ENCODE data around the gene AKAP13.
"Not testable (repeated sequence)": the region's sequence is repeated elsewhere in the genome, so short reads cannot be mapped to it uniquely, and the experiment has no call there.

AKAP13 gene, protein sequence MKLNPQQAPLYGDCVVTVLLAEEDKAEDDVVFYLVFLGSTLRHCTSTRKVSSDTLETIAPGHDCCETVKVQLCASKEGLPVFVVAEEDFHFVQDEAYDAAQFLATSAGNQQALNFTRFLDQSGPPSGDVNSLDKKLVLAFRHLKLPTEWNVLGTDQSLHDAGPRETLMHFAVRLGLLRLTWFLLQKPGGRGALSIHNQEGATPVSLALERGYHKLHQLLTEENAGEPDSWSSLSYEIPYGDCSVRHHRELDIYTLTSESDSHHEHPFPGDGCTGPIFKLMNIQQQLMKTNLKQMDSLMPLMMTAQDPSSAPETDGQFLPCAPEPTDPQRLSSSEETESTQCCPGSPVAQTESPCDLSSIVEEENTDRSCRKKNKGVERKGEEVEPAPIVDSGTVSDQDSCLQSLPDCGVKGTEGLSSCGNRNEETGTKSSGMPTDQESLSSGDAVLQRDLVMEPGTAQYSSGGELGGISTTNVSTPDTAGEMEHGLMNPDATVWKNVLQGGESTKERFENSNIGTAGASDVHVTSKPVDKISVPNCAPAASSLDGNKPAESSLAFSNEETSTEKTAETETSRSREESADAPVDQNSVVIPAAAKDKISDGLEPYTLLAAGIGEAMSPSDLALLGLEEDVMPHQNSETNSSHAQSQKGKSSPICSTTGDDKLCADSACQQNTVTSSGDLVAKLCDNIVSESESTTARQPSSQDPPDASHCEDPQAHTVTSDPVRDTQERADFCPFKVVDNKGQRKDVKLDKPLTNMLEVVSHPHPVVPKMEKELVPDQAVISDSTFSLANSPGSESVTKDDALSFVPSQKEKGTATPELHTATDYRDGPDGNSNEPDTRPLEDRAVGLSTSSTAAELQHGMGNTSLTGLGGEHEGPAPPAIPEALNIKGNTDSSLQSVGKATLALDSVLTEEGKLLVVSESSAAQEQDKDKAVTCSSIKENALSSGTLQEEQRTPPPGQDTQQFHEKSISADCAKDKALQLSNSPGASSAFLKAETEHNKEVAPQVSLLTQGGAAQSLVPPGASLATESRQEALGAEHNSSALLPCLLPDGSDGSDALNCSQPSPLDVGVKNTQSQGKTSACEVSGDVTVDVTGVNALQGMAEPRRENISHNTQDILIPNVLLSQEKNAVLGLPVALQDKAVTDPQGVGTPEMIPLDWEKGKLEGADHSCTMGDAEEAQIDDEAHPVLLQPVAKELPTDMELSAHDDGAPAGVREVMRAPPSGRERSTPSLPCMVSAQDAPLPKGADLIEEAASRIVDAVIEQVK (N-terminal part only)

GRCh38 chr15:85380217-85380811 lies at the start of gene AKAP13:
Gene AKAP13, plus strand, starts transcription at chr15:85380603. Its CDS starts 105,118 bp downstream, at chr15:85485721.
- peak; percentile 83 to 84 for DNase-seq

GRCh38 chr15:85330901-85331588 lies 49.4 kb upstream of the AKAP13 start:
- DNase-seq, result peak in 1 of 2 donors; percentile 7

GRCh38 chr15:85331655-85332285 lies 48.6 kb upstream of the AKAP13 start:
- DNase-seq, result no peak

DNA sequence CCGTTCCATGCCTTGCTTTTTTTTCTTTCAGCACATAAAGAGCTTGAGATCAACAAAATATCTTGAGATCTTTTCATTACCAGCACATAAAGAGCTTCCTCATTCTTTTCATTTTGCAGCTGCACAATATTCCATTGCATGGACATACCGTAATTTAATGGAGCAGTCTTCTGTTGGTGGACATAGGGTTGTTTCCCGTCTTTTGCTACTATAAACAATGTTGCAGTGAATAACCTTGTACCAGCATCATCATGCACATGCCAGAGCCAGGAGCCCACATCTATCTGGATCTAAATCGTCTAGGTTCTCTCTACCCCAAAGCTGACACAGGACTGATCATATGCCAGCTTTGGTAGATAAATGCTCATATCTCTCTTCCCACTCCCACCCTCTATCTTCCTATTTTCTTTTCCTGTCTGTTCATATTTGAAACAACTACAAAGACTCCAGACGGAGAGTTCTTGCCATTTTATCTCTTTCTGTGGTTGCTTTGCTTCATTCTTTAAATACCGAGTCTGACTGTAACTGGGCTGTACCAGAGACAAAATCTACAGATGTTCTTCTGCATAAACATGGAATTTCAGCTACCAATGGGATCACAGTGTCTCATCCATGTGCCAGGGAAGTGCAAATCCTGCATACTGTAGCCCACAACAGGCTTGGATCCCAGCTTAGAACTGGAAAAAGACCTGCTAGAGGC lies 47.1 kb upstream of the AKAP13 start:
- DNase-seq, result no peak

GRCh38 chr15:85334241-85334640 lies 46.2 kb upstream of the AKAP13 start:
- no peak for DNase-seq

- no peak for DNase-seq
Observed at GRCh38 chr15:85335193-85335942, 45.0 kb upstream of the AKAP13 start.

- no peak for DNase-seq
Observed at GRCh38 chr15:85336880-85337279, 43.5 kb upstream of the AKAP13 start.

- DNase-seq, result no peak
Observed at GRCh38 chr15:85337425-85338074, 42.9 kb upstream of the AKAP13 start.

- no peak for DNase-seq
Observed at GRCh38 chr15:85340321-85340665, 40.1 kb upstream of the AKAP13 start.

DNA sequence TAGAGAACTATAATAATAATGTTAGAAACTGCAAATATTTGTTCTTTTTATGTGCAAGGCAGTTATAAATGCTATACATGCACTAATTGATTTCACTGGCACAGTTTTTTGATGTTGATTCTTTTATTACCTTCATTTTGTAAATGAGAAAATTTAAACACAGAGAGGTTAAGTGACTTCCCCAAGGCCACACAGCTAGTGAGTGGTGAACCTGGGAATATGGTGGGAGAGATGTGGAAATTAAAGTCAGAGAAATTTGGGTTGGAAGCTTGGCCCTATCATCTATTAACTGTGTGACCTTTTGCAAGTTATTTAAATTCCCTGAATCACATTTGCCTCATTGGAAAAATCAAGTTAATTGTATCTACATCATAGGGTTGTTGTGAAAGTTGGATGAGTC lies 39.6 kb upstream of the AKAP13 start:
- no peak for DNase-seq

- not testable (repeated sequence) for DNase-seq
Observed at GRCh38 chr15:85342163-85342562, 38.2 kb upstream of the AKAP13 start.

GRCh38 chr15:85343443-85343842 lies 37.0 kb upstream of the AKAP13 start:
- not testable (repeated sequence) for DNase-seq

DNA sequence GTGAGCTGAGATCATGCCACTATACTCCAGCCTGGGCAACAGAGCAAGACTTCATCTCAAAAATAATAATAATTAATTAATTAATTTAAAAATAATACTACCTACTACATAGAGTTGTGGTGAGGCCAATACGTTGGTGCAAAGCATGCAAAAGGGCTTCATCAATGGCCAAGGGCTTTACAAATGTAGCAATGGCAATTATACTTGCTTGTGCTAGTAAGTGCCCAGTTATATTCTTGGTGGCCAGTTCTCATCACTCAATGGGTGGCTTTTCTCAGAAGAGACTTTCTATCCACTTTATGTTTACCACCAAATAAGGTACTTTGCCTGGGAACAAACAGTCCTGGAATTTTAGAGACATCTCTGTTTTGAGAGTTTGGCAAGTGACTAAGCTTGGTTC lies 36.2 kb upstream of the AKAP13 start:
- DNase-seq, result not testable (repeated sequence)

GRCh38 chr15:85344653-85345114 lies 35.7 kb upstream of the AKAP13 start:
- DNase-seq, result not testable (repeated sequence)

DNA sequence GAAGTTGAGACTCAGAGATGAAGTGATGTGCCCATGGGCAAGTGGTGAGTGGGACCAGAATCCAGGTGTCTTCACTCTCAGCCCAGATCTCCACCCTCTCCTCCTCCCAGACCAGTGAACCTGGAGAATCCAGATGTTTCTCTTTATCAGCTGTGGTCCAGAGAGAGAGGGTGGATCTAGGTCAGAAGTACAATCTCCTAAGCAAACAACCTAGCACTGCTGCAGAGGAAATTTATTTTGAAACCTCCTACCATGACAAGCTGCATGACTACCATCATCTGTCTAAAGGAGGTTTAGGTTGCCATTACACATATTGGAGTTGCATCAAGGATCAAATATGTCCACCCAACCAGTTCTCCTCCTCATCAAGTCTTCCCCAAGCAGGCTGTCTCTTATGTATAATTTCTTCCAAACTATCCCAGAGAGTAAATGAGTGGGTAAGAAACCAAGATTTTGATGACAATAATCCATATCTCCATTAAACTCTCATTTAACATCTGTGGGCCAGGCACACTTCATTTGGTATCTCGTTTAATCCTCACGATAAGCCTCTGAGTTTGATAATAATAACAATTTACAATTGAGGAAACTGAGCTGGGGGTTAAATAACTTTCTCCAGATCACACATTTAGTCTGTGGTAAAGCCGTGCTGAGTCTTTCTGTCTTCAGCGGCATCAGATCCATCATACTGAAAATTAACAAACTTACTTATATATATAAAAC lies 35.0 kb upstream of the AKAP13 start:
- not testable (repeated sequence) for DNase-seq

GRCh38 chr15:85346462-85347084 lies 33.8 kb upstream of the AKAP13 start:
- not testable (repeated sequence) for DNase-seq

DNA sequence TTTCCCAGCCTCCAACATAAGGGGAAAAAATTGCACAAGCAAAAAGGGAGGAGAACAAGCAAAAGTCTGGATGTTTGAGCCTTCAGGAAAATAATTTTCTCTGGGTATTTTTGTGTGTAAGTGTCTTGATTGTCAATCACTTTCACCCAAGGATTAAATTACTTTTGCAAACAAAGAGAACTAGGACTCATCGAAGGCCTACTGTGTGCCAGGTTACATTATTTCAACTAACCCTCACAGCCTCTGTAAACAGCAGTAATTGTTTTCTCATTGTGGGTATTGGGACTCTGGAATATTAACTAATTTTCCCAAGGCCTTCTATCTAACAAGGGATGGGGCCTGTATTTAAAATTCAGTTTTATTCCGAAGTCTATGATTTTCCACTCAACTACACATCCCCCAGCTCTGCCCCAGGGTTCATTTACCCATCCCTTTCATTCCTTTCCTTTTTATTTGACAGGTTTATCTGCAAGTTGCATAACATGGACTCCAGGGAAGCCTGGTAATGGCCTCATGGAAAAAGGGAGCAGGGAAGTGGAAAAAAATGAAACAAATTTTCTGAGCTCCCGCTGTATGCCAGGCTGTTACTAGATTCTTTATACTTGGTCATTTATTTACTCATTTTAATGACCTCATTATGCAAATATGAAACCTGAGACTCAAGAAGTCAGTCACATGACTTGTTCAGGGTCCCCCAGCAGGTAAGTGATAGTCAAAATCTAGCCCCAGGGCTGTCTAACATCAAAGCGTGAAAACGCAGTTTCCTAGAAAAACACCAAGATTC lies 32.9 kb upstream of the AKAP13 start:
- DNase-seq, result not testable (repeated sequence)
